WTC11 (cell line): ENCODE measurements around the gene LARGE1. TPM values are rescaled to one million over a fixed set of nuclear protein-coding genes. Genes with fewer than 3 reads are reported as not detected.

ENCODE experiments used
- ATAC-seq: fragments of 200-7000 bp; cut with Tn5 transposase; 2 replicates; pipeline ENCODE4 v1.10.0; 2021; ENCODE audit warnings: mild to moderate bottlenecking, moderate library complexity
- CTCF ChIA-PET: fragments of 300-600 bp; sonication (Branson Sonifier 250); formaldehyde crosslinking; loops from one replicate; lab custom pipeline; 2021; ENCODE audit warnings: antibody characterized with exemption; lab: Charles Lee
- POLR2A ChIA-PET: fragments of 350-600 bp; sonication (Branson Sonifier 250); formaldehyde crosslinking; loops from one replicate; lab custom pipeline; 2021; ENCODE audit warnings: antibody characterized with exemption; lab: Charles Lee
- DNase-seq: peaks from one replicate; pipeline ENCODE4 v3.0.0; 2021; ENCODE audit warnings: low spot score
- H3K27ac Mint-ChIP-seq: 2 replicates; pipeline ENCODE4 v1.8.0; 2021; ENCODE audit warnings: mixed read lengths
- H3K27me3 Mint-ChIP-seq: 2 replicates; pipeline ENCODE4 v1.8.0; 2021; ENCODE audit warnings: low read depth, mild to moderate bottlenecking, moderate library complexity, mixed read lengths
- H3K36me3 Mint-ChIP-seq: 2 replicates; pipeline ENCODE4 v1.8.0; 2021; ENCODE audit warnings: mixed read lengths
- H3K4me1 Mint-ChIP-seq: 2 replicates; pipeline ENCODE4 v1.8.0; 2022; ENCODE audit warnings: mixed read lengths
- H3K4me3 Mint-ChIP-seq: 2 replicates; pipeline ENCODE4 v1.8.0; 2021; ENCODE audit warnings: mild to moderate bottlenecking, moderate library complexity, mixed read lengths
- H3K9me3 Mint-ChIP-seq: 2 replicates; pipeline ENCODE4 v1.8.0; 2021; ENCODE audit warnings: mixed read lengths
- AFF4 ChIP-seq: sonication (generic); formaldehyde crosslinking; IDR thresholded peaks from 2 replicates; pipeline ENCODE4 v1.8.1; 2023; ENCODE audit warnings: mild to moderate bottlenecking, missing genetic modification reagents, borderline replicate concordance
- FOXJ3 ChIP-seq: sonication (generic); formaldehyde crosslinking; IDR thresholded peaks from 2 replicates; pipeline ENCODE4 v1.9.0; 2021; ENCODE audit warnings: missing genetic modification reagents, mild to moderate bottlenecking, borderline replicate concordance
- NR1H2 ChIP-seq: sonication (generic); formaldehyde crosslinking; IDR thresholded peaks from 2 replicates; pipeline ENCODE4 v1.9.0; 2021; ENCODE audit warnings: mild to moderate bottlenecking, moderate library complexity, missing genetic modification reagents
- NR3C1 ChIP-seq: sonication (generic); formaldehyde crosslinking; conservative IDR thresholded peaks from 2 replicates; pipeline ENCODE4 v1.8.1; 2023; ENCODE audit warnings: low read depth, mild to moderate bottlenecking, missing genetic modification reagents
- PRRX2 ChIP-seq: fragments of 250-450 bp; sonication (Bioruptor Pico); IDR thresholded peaks from 2 replicates; pipeline ENCODE4 v1.8.0; 2021; ENCODE audit warnings: mild to moderate bottlenecking
- RORB ChIP-seq: fragments of 250-450 bp; sonication (Bioruptor Pico); IDR thresholded peaks from 2 replicates; pipeline ENCODE4 v1.9.0; 2021; ENCODE audit warnings: mild to moderate bottlenecking
- SP1 ChIP-seq: sonication (generic); formaldehyde crosslinking; conservative IDR thresholded peaks from 2 replicates; pipeline ENCODE4 v1.8.1; 2022; ENCODE audit warnings: missing genetic modification reagents
- ZNF232 ChIP-seq: sonication (generic); formaldehyde crosslinking; IDR thresholded peaks from 2 replicates; pipeline ENCODE4 v1.8.0; 2022; ENCODE audit warnings: mild to moderate bottlenecking, missing genetic modification reagents
- ZNF263 ChIP-seq: sonication (generic); formaldehyde crosslinking; IDR thresholded peaks from 2 replicates; pipeline ENCODE4 v1.8.1; 2022; ENCODE audit warnings: low read depth, mild to moderate bottlenecking, moderate library complexity, missing genetic modification reagents
- ZNF281 ChIP-seq: sonication (generic); formaldehyde crosslinking; IDR thresholded peaks from 2 replicates; pipeline ENCODE4 v1.8.0; 2023; ENCODE audit warnings: mild to moderate bottlenecking, missing genetic modification reagents
- ZNF416 ChIP-seq: fragments of 250-450 bp; sonication (Bioruptor Pico); IDR thresholded peaks from 2 replicates; pipeline ENCODE4 v1.9.0; 2021; ENCODE audit warnings: mild to moderate bottlenecking, inconsistent platforms
- total RNA-seq: library from RNA; stranded (reverse); gene quantifications from 3 replicates; pipeline ENCODE4 v1.2.3, GENCODE V29; 2021
- TF ChIP-seq, protein P1 (sequence below): fragments of 200-600 bp; IDR thresholded peaks from 2 replicates; pipeline ENCODE4 v1.8.0; 2022; ENCODE audit warnings: antibody characterized with exemption
- TF ChIP-seq, protein P2 (sequence below): sonication (generic); formaldehyde crosslinking; IDR thresholded peaks from 2 replicates; pipeline ENCODE4 v1.8.1; 2023; ENCODE audit warnings: mild to moderate bottlenecking, missing genetic modification reagents, moderate library complexity
- TF ChIP-seq, protein P3 (sequence below): sonication (generic); formaldehyde crosslinking; IDR thresholded peaks from 2 replicates; pipeline ENCODE4 v1.8.1; 2022; ENCODE audit warnings: mild to moderate bottlenecking, missing genetic modification reagents, moderate library complexity, borderline replicate concordance
- TF ChIP-seq, protein P4 (sequence below): sonication (generic); formaldehyde crosslinking; IDR thresholded peaks from 2 replicates; pipeline ENCODE4 v1.8.1; 2023; ENCODE audit warnings: mild to moderate bottlenecking, missing genetic modification reagents

The LARGE1 gene
- total RNA-seq, 1 experiment from 2014 or later: 72.6 TPM

DNA sequence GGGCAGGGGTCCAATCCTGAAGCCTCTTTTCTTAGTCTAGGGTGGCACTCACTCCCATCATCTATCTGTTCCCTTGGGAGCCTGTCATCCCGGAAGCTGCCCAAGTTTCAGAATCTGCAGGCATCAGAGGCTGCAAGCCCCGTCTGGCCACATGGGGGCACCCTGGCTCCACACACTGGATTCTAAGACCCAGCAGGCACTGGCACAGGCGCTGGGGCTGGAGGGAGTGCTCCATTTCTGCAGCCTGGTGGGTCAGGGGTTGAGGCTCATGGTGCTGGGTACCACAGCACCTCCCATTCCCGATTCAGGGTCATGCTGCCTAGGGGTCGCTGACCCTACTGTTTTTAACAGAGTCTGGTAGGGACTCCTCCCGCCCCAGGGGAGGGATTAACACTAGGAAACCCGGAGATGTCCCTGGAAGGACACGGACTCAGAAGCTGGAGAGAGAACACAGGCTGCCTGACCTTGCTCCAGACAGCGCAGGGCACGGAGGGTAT is 618.2 kb downstream of the LARGE1 start:
- Mint-ChIP-seq H3K4me1 (peaks cover 4% of the 10 kb centered on the region), H3K27me3 (no peaks in the 10 kb centered on the region), H3K36me3 (peaks cover 3% of the 10 kb centered on the region; the same call in 1 of the 2 replicates), H3K27ac (peak overlapping the region; percentile 8; the same call in 1 of the 2 replicates), H3K4me3 (no peak overlapping the region), H3K9me3 (no peaks in the 10 kb centered on the region)
- POLR2A ChIA-PET: no interaction called here
- DNase-seq: peak; percentile 92
- CTCF ChIA-PET: interaction anchor here (0.6 to 2.5 kb wide), 20 partner anchors 13 to 659 kb away, joined by 3 to 15 read pairs (median 4); no protein-coding TSS in a partner anchor
- no peak for TF ChIP-seq PRRX2 (CRISPR knock-in tag)
- TF ChIP-seq ZNF263 (CRISPR knock-in tag): peak; percentile 48; the same call in 1 of the 2 replicates
- TF ChIP-seq ZNF416: no peak
- TF ChIP-seq, protein P1, sequence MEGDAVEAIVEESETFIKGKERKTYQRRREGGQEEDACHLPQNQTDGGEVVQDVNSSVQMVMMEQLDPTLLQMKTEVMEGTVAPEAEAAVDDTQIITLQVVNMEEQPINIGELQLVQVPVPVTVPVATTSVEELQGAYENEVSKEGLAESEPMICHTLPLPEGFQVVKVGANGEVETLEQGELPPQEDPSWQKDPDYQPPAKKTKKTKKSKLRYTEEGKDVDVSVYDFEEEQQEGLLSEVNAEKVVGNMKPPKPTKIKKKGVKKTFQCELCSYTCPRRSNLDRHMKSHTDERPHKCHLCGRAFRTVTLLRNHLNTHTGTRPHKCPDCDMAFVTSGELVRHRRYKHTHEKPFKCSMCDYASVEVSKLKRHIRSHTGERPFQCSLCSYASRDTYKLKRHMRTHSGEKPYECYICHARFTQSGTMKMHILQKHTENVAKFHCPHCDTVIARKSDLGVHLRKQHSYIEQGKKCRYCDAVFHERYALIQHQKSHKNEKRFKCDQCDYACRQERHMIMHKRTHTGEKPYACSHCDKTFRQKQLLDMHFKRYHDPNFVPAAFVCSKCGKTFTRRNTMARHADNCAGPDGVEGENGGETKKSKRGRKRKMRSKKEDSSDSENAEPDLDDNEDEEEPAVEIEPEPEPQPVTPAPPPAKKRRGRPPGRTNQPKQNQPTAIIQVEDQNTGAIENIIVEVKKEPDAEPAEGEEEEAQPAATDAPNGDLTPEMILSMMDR: peak; percentile 87
- TF ChIP-seq, all 79 proteins: peak for 2
- peak; percentile 96 for ATAC-seq

GRCh38 chr22:33300165-33300564 is 620.1 kb downstream of the LARGE1 start:
- DNase-seq: no peak
- no peak overlapping the region for H3K27ac Mint-ChIP-seq
- TF ChIP-seq SP1 (CRISPR knock-in tag): no peak

GRCh38 chr22:33299245-33299956 is 620.9 kb downstream of the LARGE1 start:
- ChIA-PET CTCF (interaction anchor here (0.6 to 1.5 kb wide), 2 partner anchors 220 to 221 kb away, joined by 3 to 4 read pairs; no protein-coding TSS in a partner anchor), POLR2A (no interaction called here)
- ATAC-seq (no peak), DNase-seq (no peak)
- no peak for TF ChIP-seq NR3C1 (CRISPR knock-in tag)
- TF ChIP-seq, protein P2, sequence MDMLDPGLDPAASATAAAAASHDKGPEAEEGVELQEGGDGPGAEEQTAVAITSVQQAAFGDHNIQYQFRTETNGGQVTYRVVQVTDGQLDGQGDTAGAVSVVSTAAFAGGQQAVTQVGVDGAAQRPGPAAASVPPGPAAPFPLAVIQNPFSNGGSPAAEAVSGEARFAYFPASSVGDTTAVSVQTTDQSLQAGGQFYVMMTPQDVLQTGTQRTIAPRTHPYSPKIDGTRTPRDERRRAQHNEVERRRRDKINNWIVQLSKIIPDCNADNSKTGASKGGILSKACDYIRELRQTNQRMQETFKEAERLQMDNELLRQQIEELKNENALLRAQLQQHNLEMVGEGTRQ (CRISPR knock-in tag): no peak
- Mint-ChIP-seq H3K36me3 (peaks cover 6% of the 10 kb centered on the region; the same call in 1 of the 2 replicates), H3K4me1 (peaks cover 4% of the 10 kb centered on the region), H3K9me3 (no peaks in the 10 kb centered on the region), H3K4me3 (no peak overlapping the region), H3K27ac (no peak overlapping the region), H3K27me3 (no peaks in the 10 kb centered on the region)

More at GRCh38 chr22:33300165-33300564, 620.1 kb downstream of the LARGE1 start:
- no peak for ATAC-seq
- CTCF ChIA-PET: interaction anchor here (1.5 kb wide), 1 partner anchor 219 kb away, joined by 3 read pairs; no protein-coding TSS in a partner anchor
- H3K36me3 Mint-ChIP-seq: peaks cover 6% of the 10 kb centered on the region; the same call in 1 of the 2 replicates
- peaks cover 4% of the 10 kb centered on the region for H3K4me1 Mint-ChIP-seq
- POLR2A ChIA-PET: no interaction called here
- H3K27me3 Mint-ChIP-seq: no peaks in the 10 kb centered on the region
- no peaks in the 10 kb centered on the region for H3K9me3 Mint-ChIP-seq
- no peak overlapping the region for H3K4me3 Mint-ChIP-seq

DNA sequence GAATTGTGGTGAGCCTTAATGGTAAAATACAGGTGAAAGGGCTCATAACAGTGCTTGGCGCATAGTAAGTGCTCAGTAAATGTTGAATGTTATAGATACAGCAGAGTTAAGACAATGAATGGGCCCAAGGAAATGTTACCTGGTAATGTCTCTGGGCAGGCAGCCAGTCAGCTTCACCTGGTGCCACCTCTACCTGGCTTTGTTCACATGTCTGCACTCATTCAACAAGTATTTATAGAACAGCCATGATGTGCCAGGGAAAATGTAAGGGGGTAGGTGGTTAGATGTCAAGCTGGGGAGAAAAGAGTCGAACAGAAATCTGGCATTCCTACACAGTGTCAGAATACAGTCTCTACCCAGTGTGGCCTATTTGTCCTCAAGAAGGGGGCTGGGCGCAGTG is 623.3 kb downstream of the LARGE1 start:
- no peaks in the 10 kb centered on the region for H3K4me1 Mint-ChIP-seq
- CTCF ChIA-PET: no interaction called here
- no peaks in the 10 kb centered on the region for H3K9me3 Mint-ChIP-seq
- peaks cover 6% of the 10 kb centered on the region; the same call in 1 of the 2 replicates for H3K36me3 Mint-ChIP-seq
- POLR2A ChIA-PET: no interaction called here
- ATAC-seq (no peak), DNase-seq (no peak)
- no peak overlapping the region for H3K4me3 Mint-ChIP-seq
- H3K27ac Mint-ChIP-seq: no peak overlapping the region
- H3K27me3 Mint-ChIP-seq: no peaks in the 10 kb centered on the region
- TF ChIP-seq NR1H2 (CRISPR knock-in tag): no peak
- no peak for TF ChIP-seq RORB (CRISPR knock-in tag)
- TF ChIP-seq, protein P3, sequence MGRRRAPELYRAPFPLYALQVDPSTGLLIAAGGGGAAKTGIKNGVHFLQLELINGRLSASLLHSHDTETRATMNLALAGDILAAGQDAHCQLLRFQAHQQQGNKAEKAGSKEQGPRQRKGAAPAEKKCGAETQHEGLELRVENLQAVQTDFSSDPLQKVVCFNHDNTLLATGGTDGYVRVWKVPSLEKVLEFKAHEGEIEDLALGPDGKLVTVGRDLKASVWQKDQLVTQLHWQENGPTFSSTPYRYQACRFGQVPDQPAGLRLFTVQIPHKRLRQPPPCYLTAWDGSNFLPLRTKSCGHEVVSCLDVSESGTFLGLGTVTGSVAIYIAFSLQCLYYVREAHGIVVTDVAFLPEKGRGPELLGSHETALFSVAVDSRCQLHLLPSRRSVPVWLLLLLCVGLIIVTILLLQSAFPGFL (CRISPR knock-in tag): no peak
- no peak for TF ChIP-seq FOXJ3 (CRISPR knock-in tag)
- TF ChIP-seq ZNF281 (CRISPR knock-in tag): no peak
- no peak for TF ChIP-seq AFF4
- no peak for TF ChIP-seq ZNF263 (CRISPR knock-in tag)
- no peak for TF ChIP-seq ZNF232 (CRISPR knock-in tag)
- TF ChIP-seq, protein P4, sequence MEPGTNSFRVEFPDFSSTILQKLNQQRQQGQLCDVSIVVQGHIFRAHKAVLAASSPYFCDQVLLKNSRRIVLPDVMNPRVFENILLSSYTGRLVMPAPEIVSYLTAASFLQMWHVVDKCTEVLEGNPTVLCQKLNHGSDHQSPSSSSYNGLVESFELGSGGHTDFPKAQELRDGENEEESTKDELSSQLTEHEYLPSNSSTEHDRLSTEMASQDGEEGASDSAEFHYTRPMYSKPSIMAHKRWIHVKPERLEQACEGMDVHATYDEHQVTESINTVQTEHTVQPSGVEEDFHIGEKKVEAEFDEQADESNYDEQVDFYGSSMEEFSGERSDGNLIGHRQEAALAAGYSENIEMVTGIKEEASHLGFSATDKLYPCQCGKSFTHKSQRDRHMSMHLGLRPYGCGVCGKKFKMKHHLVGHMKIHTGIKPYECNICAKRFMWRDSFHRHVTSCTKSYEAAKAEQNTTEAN (CRISPR knock-in tag): no peak
